Measurements from ENCODE around the gene C19orf25. TPM values are rescaled to one million over a fixed set of nuclear protein-coding genes. Genes with fewer than 3 reads are reported as not detected.
"Not testable (repeated sequence)": the region's sequence is repeated elsewhere in the genome, so short reads cannot be mapped to it uniquely, and the experiment has no call there.

C19orf25 gene
- total and polyA plus RNA-seq, 7 donors: 8.1 to 45.0 (median 19.9) TPM

DNA sequence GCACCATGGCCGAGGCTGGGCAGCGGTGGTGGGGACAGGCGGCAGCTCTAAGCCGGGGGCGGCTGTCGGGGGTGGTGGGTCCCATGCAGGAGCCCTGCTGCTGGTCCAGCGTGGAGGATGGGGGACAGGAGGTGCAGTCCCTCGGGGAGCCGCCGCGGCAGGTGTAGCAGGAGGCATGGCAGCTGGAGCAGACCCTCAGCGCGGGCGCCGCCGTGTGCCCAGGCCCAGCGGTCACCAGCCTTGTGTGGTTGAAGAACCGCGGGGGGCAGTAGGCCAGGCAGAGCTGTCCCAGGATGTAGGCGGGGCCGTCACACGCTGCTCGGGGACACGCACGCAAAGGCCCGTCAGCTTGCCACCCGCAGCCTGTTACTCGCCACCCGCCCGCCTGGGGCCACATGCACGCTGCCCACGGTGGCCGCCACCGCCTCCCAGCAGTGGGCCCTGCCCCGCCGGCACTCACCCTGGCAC, 2.9 kb upstream of the C19orf25 start:
- Histone ChIP-seq H3K36me3 (ENCODE audit: insufficient read depth in 1 of 2, low read depth in 1 of 2) (no peaks in the 10 kb centered on the region), H3K4me1 (peaks cover 9% of the 10 kb centered on the region), H3K27ac (no peak overlapping the region), H3K9me3 (no peaks in the 10 kb centered on the region), H3K27me3 (ENCODE audit: insufficient read depth in 3 of 3, low read length in 2 of 3) (no peaks in the 10 kb centered on the region), H3K4me3 (no peak overlapping the region)
- TF ChIP-seq, protein P1, sequence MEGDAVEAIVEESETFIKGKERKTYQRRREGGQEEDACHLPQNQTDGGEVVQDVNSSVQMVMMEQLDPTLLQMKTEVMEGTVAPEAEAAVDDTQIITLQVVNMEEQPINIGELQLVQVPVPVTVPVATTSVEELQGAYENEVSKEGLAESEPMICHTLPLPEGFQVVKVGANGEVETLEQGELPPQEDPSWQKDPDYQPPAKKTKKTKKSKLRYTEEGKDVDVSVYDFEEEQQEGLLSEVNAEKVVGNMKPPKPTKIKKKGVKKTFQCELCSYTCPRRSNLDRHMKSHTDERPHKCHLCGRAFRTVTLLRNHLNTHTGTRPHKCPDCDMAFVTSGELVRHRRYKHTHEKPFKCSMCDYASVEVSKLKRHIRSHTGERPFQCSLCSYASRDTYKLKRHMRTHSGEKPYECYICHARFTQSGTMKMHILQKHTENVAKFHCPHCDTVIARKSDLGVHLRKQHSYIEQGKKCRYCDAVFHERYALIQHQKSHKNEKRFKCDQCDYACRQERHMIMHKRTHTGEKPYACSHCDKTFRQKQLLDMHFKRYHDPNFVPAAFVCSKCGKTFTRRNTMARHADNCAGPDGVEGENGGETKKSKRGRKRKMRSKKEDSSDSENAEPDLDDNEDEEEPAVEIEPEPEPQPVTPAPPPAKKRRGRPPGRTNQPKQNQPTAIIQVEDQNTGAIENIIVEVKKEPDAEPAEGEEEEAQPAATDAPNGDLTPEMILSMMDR (IDR thresholded peaks at IDR 0.05): no peak
- no peak for DNase-seq
- intact Hi-C loops (cut with DNase I): no loop called here
- 84 to 89% (median 87%) methylated on average over 21 to 36 of the region's 36 CpGs for WGBS, 3 donors
- ATAC-seq: no peak

DNA sequence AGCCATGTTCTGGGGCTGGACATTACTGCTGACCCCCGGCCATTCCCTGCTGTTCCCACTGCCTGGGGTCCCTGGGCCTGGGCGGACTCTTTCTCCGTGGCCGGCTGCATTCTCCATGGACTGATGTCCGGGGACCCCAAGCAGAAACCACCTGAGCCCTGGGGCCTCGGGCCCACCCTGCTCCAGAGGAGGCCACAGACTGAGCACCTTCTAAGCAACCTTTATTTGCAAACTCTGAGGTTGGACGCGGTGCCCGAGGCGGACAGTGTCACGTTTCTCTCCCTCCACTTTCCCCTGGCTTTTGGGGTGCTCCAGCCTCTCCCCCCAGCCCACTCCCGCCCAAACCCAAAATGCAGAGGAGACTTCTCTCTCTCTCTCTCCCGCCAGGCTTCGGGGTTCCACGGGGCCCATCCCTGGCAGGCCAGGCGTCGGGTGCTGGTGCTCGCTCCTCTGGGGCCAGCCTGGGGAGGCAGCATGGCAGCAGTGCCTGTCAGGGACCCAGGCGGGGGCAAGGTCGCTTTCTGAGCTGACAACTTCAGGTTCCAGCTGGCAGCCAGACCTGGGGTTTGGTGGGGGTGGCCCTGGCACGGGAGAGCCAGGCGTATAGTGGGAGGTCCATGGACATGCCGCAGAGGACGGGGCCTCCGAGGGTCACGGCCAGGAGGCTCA, 2.3 kb upstream of the C19orf25 start:
- H3K27me3 ChIP-seq (ENCODE audit: insufficient read depth in 3 of 3, low read length in 2 of 3): no peaks in the 10 kb centered on the region
- TF ChIP-seq, protein P1 (IDR thresholded peaks at IDR 0.05): no peak
- no peak overlapping the region for H3K4me3 ChIP-seq
- peaks cover 0 to under 1% of the 10 kb centered on the region in 2 donors for H3K36me3 ChIP-seq (ENCODE audit: insufficient read depth in 1 of 2, low read depth in 1 of 2)
- no peak for ATAC-seq
- WGBS, 3 donors: 83 to 84% (median 84%) methylated on average over 25 to 26 of the region's 26 CpGs
- H3K27ac ChIP-seq: no peak overlapping the region
- H3K9me3 ChIP-seq: no peaks in the 10 kb centered on the region
- DNase-seq: peak; percentile 13 to 54
- H3K4me1 ChIP-seq: peaks cover 9% of the 10 kb centered on the region
- intact Hi-C loops (cut with DNase I): no loop called here

DNA sequence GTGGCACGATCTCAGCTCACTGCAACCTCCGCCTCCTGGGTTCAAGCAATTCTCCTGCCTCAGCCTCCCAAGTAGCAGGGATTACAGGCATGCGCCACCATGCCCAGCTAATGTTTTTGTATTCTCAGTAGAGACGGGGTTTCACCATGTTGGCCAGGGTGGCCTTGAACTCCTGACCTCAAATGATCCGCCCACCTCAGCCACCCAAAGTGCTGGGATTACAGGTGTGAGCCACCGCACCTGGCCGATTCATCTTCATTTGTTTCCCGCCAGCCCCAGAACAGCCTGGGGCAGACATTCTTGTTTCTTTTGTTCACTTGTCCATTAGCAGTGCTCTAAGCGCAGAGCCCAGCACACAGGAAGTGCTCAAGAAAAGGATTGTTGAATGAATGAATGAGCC, 2.0 kb downstream of the C19orf25 start:
- H3K27ac ChIP-seq; intact Hi-C loops (cut with DNase I); H3K9me3 ChIP-seq; H3K4me3 ChIP-seq; ATAC-seq; DNase-seq: not testable (repeated sequence)
- Histone ChIP-seq H3K36me3 (ENCODE audit: insufficient read depth in 1 of 2, low read depth in 1 of 2) (peaks cover 0 to 18% of the 10 kb centered on the region in 2 donors), H3K27me3 (ENCODE audit: insufficient read depth in 3 of 3, low read length in 2 of 3) (peaks cover 0 to 15% (median 10%) of the 10 kb centered on the region in 3 donors), H3K4me1 (peaks cover 22% of the 10 kb centered on the region)
- 89 to 91% (median 90%) methylated on average over 9 of the region's 9 CpGs for WGBS, 3 donors

DNA sequence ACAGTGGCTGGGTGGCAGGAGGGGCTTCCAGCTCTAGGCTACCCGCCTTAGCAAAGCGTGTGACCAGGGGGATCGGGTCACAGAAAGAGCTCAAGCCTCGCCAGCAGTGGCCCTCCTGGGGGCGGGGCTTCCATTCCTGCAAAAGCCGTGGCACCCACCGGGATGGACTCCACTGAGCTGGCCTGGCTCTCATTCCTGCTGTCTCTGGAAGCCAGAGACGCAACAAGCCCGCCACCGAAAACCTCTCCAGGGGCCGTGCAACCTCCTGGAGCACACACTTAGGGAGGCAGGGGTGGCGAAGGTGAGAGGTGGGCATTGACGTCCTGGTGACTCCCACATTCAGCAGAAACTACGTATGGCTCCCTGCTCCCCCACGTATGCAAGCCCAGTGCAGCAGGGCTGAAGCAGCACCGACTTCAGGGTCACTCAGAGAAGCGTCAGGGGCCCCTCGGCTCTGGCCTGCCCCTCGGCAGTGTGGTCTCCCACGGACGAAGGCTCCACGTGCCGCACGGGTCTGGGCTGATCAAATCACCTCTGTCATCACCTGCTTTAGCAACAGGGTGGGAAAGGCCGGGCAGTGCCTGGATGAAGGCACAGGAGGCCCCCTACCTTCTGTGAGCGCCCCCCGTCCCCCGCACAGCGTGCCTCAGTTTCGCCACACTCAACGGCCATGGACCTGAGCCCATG, 3.1 kb downstream of the C19orf25 start:
- H3K27me3 ChIP-seq (ENCODE audit: insufficient read depth in 3 of 3, low read length in 2 of 3): peaks cover 0 to 27% (median 21%) of the 10 kb centered on the region in 3 donors
- peak in 1 of 2 donors; percentile 43 for DNase-seq
- 88 to 90% (median 88%) methylated on average over 31 of the region's 31 CpGs for WGBS, 3 donors
- TF ChIP-seq, protein P1 (IDR thresholded peaks at IDR 0.05): no peak
- H3K9me3 ChIP-seq: no peaks in the 10 kb centered on the region
- peaks cover 28% of the 10 kb centered on the region for H3K4me1 ChIP-seq
- peaks cover 0 to 18% of the 10 kb centered on the region in 2 donors for H3K36me3 ChIP-seq (ENCODE audit: insufficient read depth in 1 of 2, low read depth in 1 of 2)
- ATAC-seq: no peak
- no peak overlapping the region for H3K27ac ChIP-seq
- no peak overlapping the region for H3K4me3 ChIP-seq
- intact Hi-C loops (cut with DNase I): no loop called here

DNA sequence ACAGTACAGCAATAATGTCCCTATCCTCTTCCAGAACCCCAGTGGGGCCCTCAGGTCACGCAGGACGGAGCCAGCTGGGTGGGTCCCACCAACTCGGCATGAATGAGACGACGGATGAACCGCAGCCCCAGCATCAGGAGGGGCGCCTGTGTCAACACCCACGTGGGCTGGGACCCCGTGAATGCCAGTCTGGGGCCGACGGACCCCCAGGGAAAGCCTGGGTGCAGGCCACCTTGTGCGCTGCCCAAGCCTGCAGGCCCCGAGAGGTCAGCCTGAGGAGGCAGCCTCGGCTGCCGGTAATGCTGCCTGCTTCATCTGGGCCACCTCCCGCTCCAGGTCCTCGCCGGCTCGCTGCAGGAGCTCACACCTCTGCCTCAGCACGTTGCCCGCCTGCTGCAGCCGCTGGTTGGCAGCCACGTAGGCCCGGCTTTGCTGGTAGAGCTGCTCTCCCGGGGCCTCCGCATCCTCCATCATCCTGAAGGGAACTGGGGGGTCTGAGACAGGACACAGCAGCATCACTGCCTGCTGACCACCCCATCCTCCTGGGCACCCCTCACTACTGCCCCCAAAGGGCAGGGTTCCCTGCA, 4.2 kb downstream of the C19orf25 start:
- DNase-seq: peak; percentile 14 to 56
- H3K36me3 ChIP-seq (ENCODE audit: insufficient read depth in 1 of 2, low read depth in 1 of 2): peaks cover 0 to 18% of the 10 kb centered on the region in 2 donors
- TF ChIP-seq, protein P1 (IDR thresholded peaks at IDR 0.05): no peak
- H3K4me1 ChIP-seq: peaks cover 38% of the 10 kb centered on the region
- H3K9me3 ChIP-seq: no peaks in the 10 kb centered on the region
- WGBS, 3 donors: 82 to 94% (median 86%) methylated on average over 17 to 26 of the region's 26 CpGs
- no peak for ATAC-seq
- H3K4me3 ChIP-seq: no peak overlapping the region
- intact Hi-C loops (cut with DNase I): no loop called here
- H3K27me3 ChIP-seq (ENCODE audit: insufficient read depth in 3 of 3, low read length in 2 of 3): peaks cover 0 to 37% (median 31%) of the 10 kb centered on the region in 3 donors
- H3K27ac ChIP-seq: no peak overlapping the region

All from psoas muscle (tissue), 8 donors.